ENCODE data around the gene SCARF1.

DNA sequence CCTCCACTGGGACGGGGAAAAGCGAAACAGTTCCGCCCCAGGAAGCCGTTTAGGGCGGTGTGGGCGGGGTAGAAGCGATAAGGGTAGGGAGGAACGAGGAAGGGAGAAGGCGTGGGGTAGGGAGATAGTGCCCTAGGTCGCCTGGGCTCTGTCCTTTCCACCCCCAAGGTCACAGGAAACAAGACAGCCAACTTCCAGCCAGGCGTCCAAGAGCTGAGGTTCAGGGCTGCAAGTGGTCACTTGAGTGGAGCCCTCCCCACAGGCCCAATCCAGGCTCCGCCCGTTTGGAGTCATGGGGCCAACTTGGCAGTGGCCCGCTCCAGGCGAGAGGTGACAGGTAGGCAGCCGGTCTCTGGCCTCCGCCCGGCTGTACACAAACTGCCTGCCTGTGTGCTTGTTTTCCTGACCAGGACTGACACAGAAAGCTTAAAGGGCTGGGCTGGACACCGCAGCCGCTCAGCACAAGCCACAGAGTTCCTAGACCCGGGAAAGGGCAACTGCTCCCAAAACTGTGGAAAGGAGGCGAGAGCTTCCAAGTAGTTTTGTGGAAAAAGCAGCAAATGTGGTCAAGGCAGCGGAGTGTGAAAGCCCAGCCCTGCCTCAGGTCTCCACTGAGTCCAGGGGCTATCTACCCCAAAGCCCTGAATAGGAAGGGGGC lies 4.4 kb upstream of the SCARF1 start, which contains the start of gene RILP:
- TF ChIP-seq, protein P1, sequence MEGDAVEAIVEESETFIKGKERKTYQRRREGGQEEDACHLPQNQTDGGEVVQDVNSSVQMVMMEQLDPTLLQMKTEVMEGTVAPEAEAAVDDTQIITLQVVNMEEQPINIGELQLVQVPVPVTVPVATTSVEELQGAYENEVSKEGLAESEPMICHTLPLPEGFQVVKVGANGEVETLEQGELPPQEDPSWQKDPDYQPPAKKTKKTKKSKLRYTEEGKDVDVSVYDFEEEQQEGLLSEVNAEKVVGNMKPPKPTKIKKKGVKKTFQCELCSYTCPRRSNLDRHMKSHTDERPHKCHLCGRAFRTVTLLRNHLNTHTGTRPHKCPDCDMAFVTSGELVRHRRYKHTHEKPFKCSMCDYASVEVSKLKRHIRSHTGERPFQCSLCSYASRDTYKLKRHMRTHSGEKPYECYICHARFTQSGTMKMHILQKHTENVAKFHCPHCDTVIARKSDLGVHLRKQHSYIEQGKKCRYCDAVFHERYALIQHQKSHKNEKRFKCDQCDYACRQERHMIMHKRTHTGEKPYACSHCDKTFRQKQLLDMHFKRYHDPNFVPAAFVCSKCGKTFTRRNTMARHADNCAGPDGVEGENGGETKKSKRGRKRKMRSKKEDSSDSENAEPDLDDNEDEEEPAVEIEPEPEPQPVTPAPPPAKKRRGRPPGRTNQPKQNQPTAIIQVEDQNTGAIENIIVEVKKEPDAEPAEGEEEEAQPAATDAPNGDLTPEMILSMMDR (IDR thresholded peaks at IDR 0.05; ENCODE audit: poor library complexity, severe bottlenecking), result no peak
- TF ChIP-seq EZH2 (IDR thresholded peaks at IDR 0.05; ENCODE audit: borderline replicate concordance, insufficient read depth, low read length, poor library complexity, severe bottlenecking) (no peak), POLR2AphosphoS5 (IDR thresholded peaks at IDR 0.05) (no peak), MXI1 (conservative IDR thresholded peaks at IDR 0.05; ENCODE audit: poor library complexity, severe bottlenecking) (no peak), EP300 (conservative IDR thresholded peaks at IDR 0.05; ENCODE audit: poor library complexity, severe bottlenecking) (no peak), RAD21 (conservative IDR thresholded peaks at IDR 0.05) (no peak), SMC3 (conservative IDR thresholded peaks at IDR 0.05; ENCODE audit: poor library complexity) (no peak), TAF1 (IDR thresholded peaks at IDR 0.05; ENCODE audit: low read depth) (no peak)
- TF ChIP-seq, protein P2, sequence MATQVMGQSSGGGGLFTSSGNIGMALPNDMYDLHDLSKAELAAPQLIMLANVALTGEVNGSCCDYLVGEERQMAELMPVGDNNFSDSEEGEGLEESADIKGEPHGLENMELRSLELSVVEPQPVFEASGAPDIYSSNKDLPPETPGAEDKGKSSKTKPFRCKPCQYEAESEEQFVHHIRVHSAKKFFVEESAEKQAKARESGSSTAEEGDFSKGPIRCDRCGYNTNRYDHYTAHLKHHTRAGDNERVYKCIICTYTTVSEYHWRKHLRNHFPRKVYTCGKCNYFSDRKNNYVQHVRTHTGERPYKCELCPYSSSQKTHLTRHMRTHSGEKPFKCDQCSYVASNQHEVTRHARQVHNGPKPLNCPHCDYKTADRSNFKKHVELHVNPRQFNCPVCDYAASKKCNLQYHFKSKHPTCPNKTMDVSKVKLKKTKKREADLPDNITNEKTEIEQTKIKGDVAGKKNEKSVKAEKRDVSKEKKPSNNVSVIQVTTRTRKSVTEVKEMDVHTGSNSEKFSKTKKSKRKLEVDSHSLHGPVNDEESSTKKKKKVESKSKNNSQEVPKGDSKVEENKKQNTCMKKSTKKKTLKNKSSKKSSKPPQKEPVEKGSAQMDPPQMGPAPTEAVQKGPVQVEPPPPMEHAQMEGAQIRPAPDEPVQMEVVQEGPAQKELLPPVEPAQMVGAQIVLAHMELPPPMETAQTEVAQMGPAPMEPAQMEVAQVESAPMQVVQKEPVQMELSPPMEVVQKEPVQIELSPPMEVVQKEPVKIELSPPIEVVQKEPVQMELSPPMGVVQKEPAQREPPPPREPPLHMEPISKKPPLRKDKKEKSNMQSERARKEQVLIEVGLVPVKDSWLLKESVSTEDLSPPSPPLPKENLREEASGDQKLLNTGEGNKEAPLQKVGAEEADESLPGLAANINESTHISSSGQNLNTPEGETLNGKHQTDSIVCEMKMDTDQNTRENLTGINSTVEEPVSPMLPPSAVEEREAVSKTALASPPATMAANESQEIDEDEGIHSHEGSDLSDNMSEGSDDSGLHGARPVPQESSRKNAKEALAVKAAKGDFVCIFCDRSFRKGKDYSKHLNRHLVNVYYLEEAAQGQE (IDR thresholded peaks at IDR 0.05; ENCODE audit: borderline replicate concordance), result no peak

All from neural cell (in vitro differentiated cells).